DMS53 (cell line): ENCODE results near the gene ZNF512.
"Not testable (repeated sequence)": the region's sequence is repeated elsewhere in the genome, so short reads cannot be mapped to it uniquely, and the experiment has no call there.

Source experiments
- DNase-seq: peaks from one replicate; lab custom pipeline; 2025; lab: John Stamatoyannopoulos, UW

ZNF512 gene

DNA sequence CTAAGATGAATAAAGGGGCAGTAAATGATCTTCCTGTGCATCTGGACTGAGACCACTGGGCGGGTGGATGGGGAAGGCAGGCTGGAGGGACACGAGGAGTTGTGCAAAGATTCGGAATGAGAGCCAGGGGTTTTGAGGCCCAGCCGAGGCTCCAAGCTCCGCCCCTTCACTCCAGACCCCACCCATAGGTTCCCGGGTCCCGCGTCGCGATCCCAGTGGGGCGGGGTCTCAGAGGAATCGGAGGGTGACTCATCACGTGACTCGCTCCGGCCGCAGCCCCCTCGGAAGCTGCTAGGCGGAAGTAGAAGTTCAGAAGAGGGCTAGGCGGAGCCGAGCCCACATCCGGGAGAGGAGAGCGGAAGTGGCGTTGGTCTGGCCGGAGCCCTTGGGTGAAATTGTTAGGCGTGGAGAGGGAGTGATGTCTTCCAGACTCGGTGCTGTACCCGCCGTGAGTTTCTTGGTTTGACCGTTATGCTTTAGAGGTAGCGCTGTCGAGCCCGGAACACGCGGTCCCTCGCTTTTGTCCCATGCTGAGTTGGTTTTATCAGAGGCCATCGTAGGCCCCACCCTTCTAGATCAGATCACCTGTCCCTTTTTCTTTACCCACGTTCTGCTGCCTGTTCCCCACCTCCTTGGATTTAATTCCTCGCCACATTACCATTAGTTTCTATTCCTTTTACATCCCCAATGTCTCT is at the start of gene ZNF512:
ZNF512 (plus strand) TSS at position 348 of the 695 bp plus-strand sequence; CDS start at position 419, 71 bp downstream.
- peak; percentile 95 for DNase-seq

DNA sequence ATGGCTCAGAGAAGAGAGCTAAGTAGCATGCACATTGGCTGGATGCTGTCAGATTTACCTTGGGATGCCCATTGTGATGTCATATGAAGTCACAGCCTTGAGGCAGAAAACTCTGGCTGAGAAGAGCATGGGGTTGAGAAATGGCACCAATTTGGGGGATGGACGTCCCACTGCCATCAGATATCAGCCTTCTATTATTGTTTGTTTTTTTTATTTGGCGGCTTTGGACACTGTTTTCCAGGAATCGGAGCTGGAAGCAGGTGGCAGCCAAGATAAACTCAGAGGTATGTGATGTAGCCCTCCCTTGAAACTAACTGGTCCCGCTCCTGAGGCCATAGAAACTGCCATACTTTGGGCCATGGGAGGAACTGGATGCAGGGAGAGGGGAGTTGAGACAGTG is 45.6 kb upstream of the ZNF512 start:
- DNase-seq, result no peak

GRCh38 chr2:27538839-27539450 is 43.9 kb upstream of the ZNF512 start:
- DNase-seq, result not testable (repeated sequence)

- not testable (repeated sequence) for DNase-seq
Observed at GRCh38 chr2:27539649-27540048, 43.2 kb upstream of the ZNF512 start.

GRCh38 chr2:27544143-27544821 is 38.6 kb upstream of the ZNF512 start:
- DNase-seq, result no peak

DNA sequence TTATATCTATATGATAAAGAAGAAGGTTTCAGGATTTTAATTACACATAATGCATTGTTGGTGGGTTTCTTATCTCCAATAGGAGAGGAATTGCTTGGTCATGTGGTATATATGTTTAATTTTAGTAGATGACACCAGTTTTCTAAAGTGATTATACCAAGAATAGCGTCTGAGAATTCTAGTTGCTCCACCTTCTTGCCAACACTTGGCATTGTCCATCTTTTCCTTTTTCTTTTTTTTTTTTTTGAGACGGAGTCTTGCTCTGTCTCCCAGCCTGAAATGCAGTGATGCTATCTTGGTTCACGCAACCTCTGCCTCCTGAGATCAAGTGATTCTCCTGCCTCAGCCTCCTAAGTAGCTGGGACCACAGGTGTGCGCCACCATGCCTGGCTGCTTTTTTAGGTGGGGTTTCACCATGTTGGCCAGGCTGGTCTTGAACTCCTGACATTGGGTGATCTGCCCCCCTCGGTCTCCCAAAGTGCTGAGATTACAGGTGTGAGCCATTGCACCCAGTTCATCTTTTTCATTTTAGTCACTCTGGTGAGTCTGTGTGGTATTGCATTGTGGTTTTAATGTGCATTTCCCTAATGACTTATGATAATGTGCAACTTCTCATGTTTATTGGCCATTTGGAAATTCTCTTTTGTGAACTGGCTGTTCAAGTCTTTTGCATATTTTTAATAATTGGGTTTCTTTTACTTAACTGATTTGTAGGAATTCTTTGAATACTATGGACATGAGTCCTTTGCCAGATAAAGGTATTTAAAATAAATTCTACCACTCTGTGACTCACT is 37.3 kb upstream of the ZNF512 start:
- no peak for DNase-seq

GRCh38 chr2:27549303-27549702 is 33.5 kb upstream of the ZNF512 start:
- DNase-seq, result no peak

DNA sequence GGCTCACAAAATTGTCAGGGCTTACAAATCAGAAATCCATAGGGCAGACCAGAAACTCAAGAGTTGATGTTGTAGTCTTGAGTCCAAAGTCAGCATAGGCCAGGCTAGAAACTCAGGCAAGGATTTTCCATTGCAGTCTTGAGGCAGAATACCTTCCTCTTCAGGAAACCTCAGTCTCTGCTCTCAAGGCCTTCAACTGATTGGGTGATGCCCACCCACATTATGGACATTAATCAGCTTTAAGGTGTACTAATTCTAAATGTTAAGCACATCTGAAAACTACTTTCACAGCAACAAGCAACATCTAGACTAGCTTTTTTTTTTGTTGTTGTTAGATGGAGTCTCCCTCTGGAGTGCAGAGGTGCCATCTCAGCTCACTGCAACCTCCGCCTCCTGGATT is 31.3 kb upstream of the ZNF512 start:
- DNase-seq, result no peak

DNA sequence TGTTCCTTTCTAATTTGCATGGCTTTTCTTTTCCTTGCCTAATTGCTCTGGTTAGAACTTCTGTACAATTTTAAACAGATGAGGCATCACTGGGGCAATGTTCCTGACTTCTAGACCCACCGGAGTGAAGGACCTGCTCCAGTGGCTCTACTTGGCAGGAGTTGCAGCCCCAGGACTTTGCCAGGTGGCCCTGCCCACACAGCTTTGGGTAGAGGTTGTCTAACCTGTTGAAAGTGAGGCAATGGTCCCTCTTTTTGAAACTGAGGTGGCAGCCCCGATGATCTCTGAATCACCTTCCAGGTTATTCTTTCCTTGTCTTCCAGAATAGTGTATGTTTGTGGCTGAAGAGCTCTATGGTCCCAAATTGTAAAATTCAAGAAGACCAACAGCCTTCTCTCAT is 29.9 kb upstream of the ZNF512 start:
- DNase-seq, result no peak

GRCh38 chr2:27554451-27554850 is 28.4 kb upstream of the ZNF512 start:
- DNase-seq, result not testable (repeated sequence)

GRCh38 chr2:27559228-27559627 is 23.6 kb upstream of the ZNF512 start:
- no peak for DNase-seq

- no peak for DNase-seq
Observed at GRCh38 chr2:27561060-27561459, 21.8 kb upstream of the ZNF512 start.

- no peak for DNase-seq
Observed at GRCh38 chr2:27566628-27567027, 16.2 kb upstream of the ZNF512 start.

- no peak for DNase-seq
Observed at GRCh38 chr2:27569398-27569797, 13.4 kb upstream of the ZNF512 start.

- DNase-seq, result no peak
Observed at GRCh38 chr2:27571197-27571596, 11.6 kb upstream of the ZNF512 start.

DNA sequence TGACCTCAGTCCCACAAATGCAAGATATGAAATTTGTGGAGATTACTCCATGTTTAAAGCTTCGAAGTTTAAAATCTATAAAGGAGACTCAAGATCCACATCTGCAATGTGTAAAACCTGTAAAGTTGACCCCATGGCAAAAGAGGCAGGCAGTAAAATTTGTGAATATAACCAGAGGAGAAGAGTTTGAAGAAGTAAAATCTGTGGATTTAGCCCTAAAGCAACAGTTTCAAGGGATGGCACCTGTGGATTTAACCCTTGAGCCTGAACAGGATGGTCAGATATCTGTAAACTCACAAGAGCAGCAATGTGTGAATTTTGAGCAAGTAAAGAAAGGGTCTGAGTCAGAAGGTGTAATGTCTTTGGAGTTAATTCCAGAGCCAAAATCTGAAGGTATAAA is 11.2 kb upstream of the ZNF512 start:
- no peak for DNase-seq

DNA sequence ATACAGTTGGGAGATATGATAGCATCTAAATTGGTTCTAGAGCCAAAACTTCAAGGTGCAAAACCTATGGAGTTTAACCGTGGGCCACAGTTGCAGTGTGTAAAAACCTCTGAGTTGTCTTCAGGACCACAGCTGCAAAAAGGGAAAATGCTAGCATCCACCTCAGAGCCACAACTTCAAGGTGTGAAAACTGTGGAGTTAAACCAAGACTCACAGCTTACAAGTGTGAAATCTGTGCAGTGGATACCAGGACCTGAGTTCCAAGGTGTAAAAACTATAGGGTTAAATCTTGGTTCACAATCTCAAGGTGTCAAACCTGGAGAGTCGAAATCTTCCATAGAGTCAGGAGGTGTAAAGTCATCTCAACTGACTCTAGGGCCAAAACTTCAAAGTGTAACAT is 10.4 kb upstream of the ZNF512 start:
- DNase-seq, result no peak

DNA sequence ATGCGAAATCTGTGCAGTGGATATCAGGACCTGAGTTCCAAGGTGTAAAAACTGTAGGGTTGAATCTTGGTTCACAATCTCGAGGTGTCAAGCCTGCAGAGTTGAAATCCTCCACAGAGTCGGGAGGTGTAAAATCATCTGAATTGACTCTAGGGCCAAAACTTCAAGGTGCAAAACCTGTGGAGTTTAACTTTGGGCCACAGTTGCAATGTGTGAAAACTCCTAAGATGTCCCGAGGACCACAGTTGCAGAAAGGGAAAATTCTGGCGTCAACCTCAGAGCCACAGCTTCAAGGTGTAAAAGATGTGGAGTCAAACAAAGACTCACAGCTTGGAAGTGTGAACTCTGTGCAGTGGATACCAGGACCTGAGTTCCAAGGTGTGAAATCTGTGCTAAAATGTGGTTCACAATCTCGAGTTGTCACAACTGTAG is 9.8 kb upstream of the ZNF512 start:
- no peak for DNase-seq

DNA sequence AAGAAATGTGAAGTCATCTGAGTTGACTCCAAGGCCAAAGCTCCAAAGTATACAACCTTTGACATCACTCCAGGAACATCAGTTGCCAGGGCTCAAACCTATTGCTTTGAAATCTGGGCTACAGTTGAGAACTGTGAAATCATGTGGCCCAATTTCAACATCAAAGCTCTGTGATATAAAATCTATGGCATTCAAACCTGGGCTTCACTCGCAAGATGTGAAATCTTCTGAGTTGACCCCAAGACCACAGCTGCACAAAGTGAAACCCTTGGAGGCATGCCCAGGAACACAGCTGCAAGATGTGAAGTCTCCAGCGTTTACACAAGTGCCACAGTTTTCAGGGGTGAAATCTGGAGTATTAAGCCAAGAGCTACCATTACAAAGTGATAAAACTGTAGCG is 9.4 kb upstream of the ZNF512 start:
- DNase-seq, result no peak

GRCh38 chr2:27581417-27582128 is 1.3 kb upstream of the ZNF512 start:
- no peak for DNase-seq

DNA sequence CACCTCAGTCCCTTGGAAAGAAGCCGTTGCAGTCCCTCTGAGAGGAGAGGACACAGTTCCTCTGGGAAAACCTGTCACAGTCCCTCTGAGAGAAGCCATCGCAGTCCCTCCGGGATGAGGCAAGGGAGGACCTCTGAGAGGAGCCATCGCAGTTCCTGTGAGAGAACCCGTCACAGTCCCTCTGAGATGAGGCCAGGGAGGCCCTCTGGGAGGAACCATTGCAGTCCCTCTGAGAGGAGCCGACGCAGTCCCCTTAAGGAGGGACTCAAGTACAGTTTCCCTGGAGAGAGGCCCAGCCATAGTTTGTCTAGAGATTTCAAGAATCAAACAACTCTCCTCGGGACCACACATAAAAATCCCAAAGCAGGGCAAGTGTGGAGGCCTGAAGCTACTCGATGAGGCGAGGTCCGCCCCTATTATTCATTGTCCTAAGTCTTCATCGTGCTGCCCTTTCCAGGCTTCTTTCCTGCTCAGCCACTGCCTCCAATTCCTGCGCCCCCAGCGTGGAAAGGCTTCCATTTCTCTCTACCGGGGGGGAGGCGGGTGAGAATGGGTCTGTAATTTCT is 630 bp upstream of the ZNF512 start:
- DNase-seq, result peak; percentile 41
